ENCODE data around the gene ADAMTS15. TPM values are rescaled to one million over a fixed set of nuclear protein-coding genes. Genes with fewer than 3 reads are reported as not detected.

Gene ADAMTS15
- total and polyA plus RNA-seq, 11 donors = 5.3 to 71.0 (median 16.7) TPM

DNA sequence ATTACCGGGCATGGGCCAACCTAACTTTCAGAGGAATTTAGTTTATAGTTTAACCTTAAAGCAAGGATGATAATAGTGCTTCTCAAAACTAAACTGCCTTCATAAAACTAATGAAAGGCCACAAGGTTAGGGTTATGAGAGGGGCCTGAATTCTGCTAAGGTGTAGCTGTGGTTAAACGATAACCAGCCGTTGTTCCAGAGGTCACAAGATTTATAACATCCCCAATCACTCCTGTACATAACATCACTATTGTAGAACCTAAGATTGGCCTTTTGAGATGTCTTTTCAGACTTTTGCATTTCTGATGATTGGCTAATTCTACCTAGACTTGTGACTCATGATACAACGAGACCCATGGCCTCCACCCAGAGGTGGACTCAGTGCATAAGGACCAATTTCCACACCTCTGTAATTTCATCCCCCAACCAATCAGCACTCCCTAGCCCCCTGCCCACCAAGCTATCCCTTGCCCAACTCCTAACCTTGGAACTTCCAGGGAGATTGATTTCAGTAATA is 69.8 kb downstream of the ADAMTS15 start:
- no peaks in the 10 kb centered on the region for H3K27me3 ChIP-seq
- no peak for DNase-seq
- H3K4me1 ChIP-seq = peaks cover 0 to 58% (median 36%) of the 10 kb centered on the region in 12 donors
- no peaks in the 10 kb centered on the region for H3K9me3 ChIP-seq
- 86 to 97% (median 93%) methylated on average over 4 of the region's 4 CpGs for WGBS, 4 donors
- no peak for ATAC-seq
- H3K4me3 ChIP-seq = no peak overlapping the region
- no peaks in the 10 kb centered on the region for H3K36me3 ChIP-seq
- TF ChIP-seq CTCF (IDR thresholded peaks at IDR 0.05) (no peak), POLR2A (IDR thresholded peaks at IDR 0.05) (no peak)
- intact Hi-C loops (cut with DNase I) = loop anchor here in 3 of 10 donors (5.0 to 10.0 kb wide), 3 partner anchors 41 to 309 kb away; no protein-coding TSS in a partner anchor
- no peak overlapping the region for H3K27ac ChIP-seq

DNA sequence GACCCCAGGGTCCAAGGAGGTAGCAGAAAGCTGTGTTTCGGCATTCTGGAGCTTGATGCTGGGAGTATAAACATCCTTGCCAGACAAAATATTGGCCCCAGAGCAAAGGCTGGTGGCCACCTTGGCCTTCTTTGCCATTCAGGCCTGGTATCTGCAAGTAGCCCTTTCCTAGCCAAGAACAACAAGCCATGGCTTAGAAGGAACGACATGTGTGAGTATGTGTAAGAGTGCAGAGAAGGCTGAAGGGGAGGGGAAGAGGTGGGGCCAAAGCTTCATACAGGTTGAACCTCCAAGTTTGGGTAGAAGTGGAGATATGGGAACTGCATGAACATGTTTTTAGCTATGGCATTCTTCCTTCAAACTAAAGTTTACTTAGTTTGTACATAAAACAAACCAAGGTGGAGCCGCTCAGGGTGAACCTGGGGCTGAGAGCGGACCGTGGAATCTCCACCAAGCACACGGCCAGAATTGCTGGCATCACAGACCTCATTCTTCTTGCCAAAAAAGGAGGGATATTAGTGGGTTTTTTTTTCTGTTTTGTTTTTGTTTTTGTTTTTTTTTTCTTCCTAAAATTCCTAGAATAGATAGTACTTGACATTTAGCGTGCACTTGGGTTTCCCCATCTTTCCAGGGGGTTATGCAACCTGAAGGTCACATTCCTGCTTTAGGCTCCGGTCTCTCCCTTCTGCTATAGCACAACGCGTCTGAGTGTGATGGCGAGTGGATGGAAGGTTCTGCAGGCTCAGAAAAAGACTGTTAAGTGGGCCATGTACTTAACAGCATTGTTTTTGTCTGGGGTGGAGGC is 70.9 kb downstream of the ADAMTS15 start:
- Histone ChIP-seq H3K4me3 (no peak overlapping the region), H3K4me1 (peaks cover 0 to 54% (median 34%) of the 10 kb centered on the region in 12 donors), H3K27ac (peak overlapping the region in 6 of 12 donors; percentile 50 to 95 (median 76)), H3K36me3 (no peaks in the 10 kb centered on the region), H3K9me3 (no peaks in the 10 kb centered on the region), H3K27me3 (no peaks in the 10 kb centered on the region)
- no peak for ATAC-seq
- intact Hi-C loops (cut with DNase I) = loop anchor here in 3 of 10 donors (5.0 to 10.0 kb wide), 3 partner anchors 42 to 308 kb away; no protein-coding TSS in a partner anchor
- TF ChIP-seq CTCF (IDR thresholded peaks at IDR 0.05) (no peak), POLR2A (IDR thresholded peaks at IDR 0.05) (no peak)
- 80 to 91% (median 88%) methylated on average over 11 of the region's 11 CpGs for WGBS, 4 donors
- DNase-seq = no peak

- intact Hi-C loops (cut with DNase I) = loop anchor here in 6 of 10 donors (5.0 to 10.0 kb wide), 5 partner anchors 43 to 215 kb away; no protein-coding TSS in a partner anchor
- ATAC-seq = peak in 2 of 4 donors; percentile 4 to 19
- TF ChIP-seq POLR2A (IDR thresholded peaks at IDR 0.05) (no peak), CTCF (IDR thresholded peaks at IDR 0.05) (no peak)
- Histone ChIP-seq H3K9me3 (no peaks in the 10 kb centered on the region), H3K4me3 (no peak overlapping the region), H3K4me1 (peaks cover 0 to 50% (median 29%) of the 10 kb centered on the region in 12 donors), H3K27me3 (no peaks in the 10 kb centered on the region), H3K27ac (peak overlapping the region in 11 of 12 donors; percentile 46 to 95 (median 63)), H3K36me3 (no peaks in the 10 kb centered on the region)
- DNase-seq = peak; percentile 45 to 76 (median 65)
- WGBS, 4 donors = 43 to 51% (median 45%) methylated on average over 7 of the region's 7 CpGs
Measured at GRCh38 chr11:130520271-130520671, 71.8 kb downstream of the ADAMTS15 start.

All from heart left ventricle (tissue), 16 donors.